K562 (cell line): ENCODE results near the gene KIAA0513. TPM values are rescaled to one million over a fixed set of nuclear protein-coding genes. Genes with fewer than 3 reads are reported as not detected.

Experiments
- ARID4B ChIP-seq: sonication (generic); formaldehyde crosslinking; IDR thresholded peaks from 2 replicates; pipeline ENCODE4 v1.8.0; 2022; ENCODE audit warnings: mild to moderate bottlenecking, missing genetic modification reagents
- GABPA ChIP-seq: fragments of 200-800 bp; sonication (Bioruptor generic); conservative IDR thresholded peaks from 2 replicates; pipeline ENCODE4 v1.6.1; 2016; ENCODE audit warnings: low read depth, missing genetic modification characterization, missing compliant biosample characterization
- ILK ChIP-seq: fragments of 450-650 bp; IDR thresholded peaks from 2 replicates; pipeline ENCODE4 v1.6.1; 2016; ENCODE audit warnings: missing genetic modification characterization, low read depth, mild to moderate bottlenecking, missing compliant biosample characterization, moderate library complexity, borderline replicate concordance
- MLX ChIP-seq, 2 experiments: fragments of 450-650 bp in 1 of 2; sonication (generic) in 1 of 2; formaldehyde crosslinking; conservative IDR thresholded peaks; 2 replicates each; pipeline versions ENCODE4 v1.4.0 to v1.8.1; 2020 to 2022; ENCODE audit warnings: mild to moderate bottlenecking in 1 of 2, missing genetic modification reagents in 1 of 2
- SIN3A ChIP-seq, 2 experiments: fragments of 150-350 bp in 1 of 2; IDR thresholded peaks; 2 replicates each; pipeline ENCODE4 v1.6.1; 2011 to 2016; ENCODE audit warnings: borderline replicate concordance in 2 of 2, low read depth in 2 of 2, low read length in 2 of 2, mild to moderate bottlenecking in 2 of 2, moderate library complexity in 2 of 2; ENCODE audit not compliant: control insufficient read depth in 1 of 2
- USF1 ChIP-seq: sonication (generic); formaldehyde crosslinking; IDR thresholded peaks from 2 replicates; pipeline ENCODE4 v1.9.0; 2022; ENCODE audit warnings: mild to moderate bottlenecking, missing genetic modification reagents
- USF2 ChIP-seq: sonication (generic); formaldehyde crosslinking; IDR thresholded peaks from 2 replicates; pipeline ENCODE4 v1.5.0; 2020; ENCODE audit warnings: missing genetic modification reagents
- YY1 ChIP-seq, 3 experiments: IDR thresholded peaks; 2 replicates each; pipeline ENCODE4 v1.6.1; 2011; ENCODE audit warnings: low read length in 2 of 3, mild to moderate bottlenecking in 2 of 3, moderate library complexity in 2 of 3, borderline replicate concordance in 1 of 3, control low read depth in 1 of 3, low read depth in 1 of 3; ENCODE audit not compliant: insufficient read depth in 3 of 3, insufficient replicate concordance in 2 of 3, control insufficient read depth in 1 of 3, insufficient read length in 1 of 3; ENCODE audit errors: extremely low read depth in 1 of 3
- ZNF140 ChIP-seq: fragments of 250-450 bp; sonication (Bioruptor Pico); IDR thresholded peaks from 2 replicates; pipeline ENCODE4 v1.8.0; 2021; ENCODE audit warnings: moderate library complexity, mild to moderate bottlenecking, inconsistent platforms
- ZNF277 ChIP-seq: fragments of 250-450 bp; sonication (Bioruptor Pico); IDR thresholded peaks from 2 replicates; pipeline ENCODE4 v1.8.0; 2022; ENCODE audit warnings: inconsistent platforms, mild to moderate bottlenecking, moderate library complexity, borderline replicate concordance
- ZNF639 ChIP-seq, 2 experiments: fragments of 200-800 bp in 1 of 2; sonication (Bioruptor generic) in 1 of 2; sonication (generic) in 1 of 2; formaldehyde crosslinking in 1 of 2; IDR thresholded peaks in 1 of 2; conservative IDR thresholded peaks in 1 of 2; 2 replicates each; pipeline versions ENCODE4 v1.5.0 to v1.6.1; 2016 to 2020; ENCODE audit warnings: missing compliant biosample characterization in 1 of 2, missing genetic modification characterization in 1 of 2, missing genetic modification reagents in 1 of 2
- ZNF79 ChIP-seq: fragments of 250-450 bp; sonication (Bioruptor Pico); IDR thresholded peaks from 2 replicates; pipeline ENCODE4 v1.4.0; 2020; ENCODE audit warnings: low read depth, mild to moderate bottlenecking, moderate library complexity
- polyA plus RNA-seq, 8 experiments: library from polyadenylated mRNA; depleted of rRNA in 4 of 8; stranded (reverse) in 5 of 8; unstranded in 3 of 8; fragments of >200 nt; fragmentation: Nextera tagmentation in 2 of 8; fragmentation: Illumina TruSeq in 1 of 8; extraction: Ambion mirVana in 2 of 8; extraction: Trizol in 1 of 8; gene quantifications; 2 replicates each; pipeline versions ENCODE4 v1.2.1 to v1.2.3, GENCODE V29; 2011 to 2014; ENCODE audit warnings: inconsistent platforms in 1 of 8, missing spikeins in 1 of 8
- total RNA-seq, 7 experiments: library from RNA; depleted of rRNA in 6 of 7; stranded (reverse); fragments of >200 nt in 6 of 7; fragmentation: Illumina TruSeq in 2 of 7; extraction: Trizol in 2 of 7; gene quantifications; 2 replicates each; pipeline versions ENCODE4 v1.2.1 to v1.2.3, GENCODE V29; 2011 to 2021; ENCODE audit warnings: low replicate concordance in 1 of 7

The KIAA0513 gene
- total and polyA plus RNA-seq, 9 of the 15 experiments (the other 6 are each of a cell fraction or from before 2014, with no cell fraction given): 0.18 to 13.7 (median 10.2) TPM

- TF ChIP-seq USF1 (peak; percentile 68), ZNF140 (CRISPR knock-in tag) (no peak), ZNF639 (CRISPR knock-in tag; conservative IDR thresholded peaks at IDR 0.05 in 1 of 2, IDR thresholded peaks at IDR 0.05 in 1 of 2) (no peak), ILK (tag) (no peak), SIN3A (IDR thresholded peaks at IDR 0.05; ENCODE audit: borderline replicate concordance in 2 of 2, control insufficient read depth in 1 of 2, low read depth in 2 of 2, low read length in 2 of 2) (no peak), ZNF79 (CRISPR knock-in tag) (no peak), ARID4B (peak; percentile 53; the same call in 1 of the 2 replicates), YY1 (IDR thresholded peaks at IDR 0.05; ENCODE audit: borderline replicate concordance in 1 of 3, control insufficient read depth in 1 of 3, extremely low read depth in 1 of 3, insufficient read depth in 3 of 3, insufficient read length in 1 of 3, insufficient replicate concordance in 2 of 3, low read depth in 1 of 3, low read length in 2 of 3) (peak in 1 of 3 experiments; percentile 45), ZNF277 (CRISPR knock-in tag) (no peak), GABPA (peak; percentile 67), USF2 (no peak), MLX (CRISPR knock-in tag; conservative IDR thresholded peaks at IDR 0.05) (no peak)
These were observed 87.4 kb downstream of the KIAA0513 start (continued) for GRCh38 chr16:85114909-85115567.
